ENCODE measurements around the gene BYSL.

BYSL gene

GRCh38 chr6:41878961-41879405 is 42.3 kb upstream of the BYSL start:
- DNase-seq (ENCODE audit: low read depth), result peak; percentile 35
- TF ChIP-seq CTCF (IDR thresholded peaks at IDR 0.05; ENCODE audit: low read length, missing control alignments), result no peak
- no peak overlapping the region for H3K4me3 ChIP-seq (replicated peaks; ENCODE audit: low read depth, low read length)

GRCh38 chr6:41881506-41881905 is 39.8 kb upstream of the BYSL start:
- no peak for TF ChIP-seq CTCF (IDR thresholded peaks at IDR 0.05; ENCODE audit: low read length, missing control alignments)
- no peak overlapping the region for H3K4me3 ChIP-seq (replicated peaks; ENCODE audit: low read depth, low read length)
- no peak for DNase-seq (ENCODE audit: low read depth)

- no peak overlapping the region for H3K4me3 ChIP-seq (replicated peaks; ENCODE audit: low read depth, low read length)
- DNase-seq (ENCODE audit: low read depth), result no peak
- no peak for TF ChIP-seq CTCF (IDR thresholded peaks at IDR 0.05; ENCODE audit: low read length, missing control alignments)
Observed at GRCh38 chr6:41884957-41885356, 36.3 kb upstream of the BYSL start.

GRCh38 chr6:41885930-41886329 is 35.4 kb upstream of the BYSL start:
- no peak overlapping the region for H3K4me3 ChIP-seq (replicated peaks; ENCODE audit: low read depth, low read length)
- no peak for DNase-seq (ENCODE audit: low read depth)
- no peak for TF ChIP-seq CTCF (IDR thresholded peaks at IDR 0.05; ENCODE audit: low read length, missing control alignments)

- no peak for TF ChIP-seq CTCF (IDR thresholded peaks at IDR 0.05; ENCODE audit: low read length, missing control alignments)
- DNase-seq (ENCODE audit: low read depth), result no peak
- H3K4me3 ChIP-seq (replicated peaks; ENCODE audit: low read depth, low read length), result no peak overlapping the region
Observed at GRCh38 chr6:41887331-41887751, 34.0 kb upstream of the BYSL start.

- DNase-seq (ENCODE audit: low read depth), result no peak
- no peak for TF ChIP-seq CTCF (IDR thresholded peaks at IDR 0.05; ENCODE audit: low read length, missing control alignments)
- H3K4me3 ChIP-seq (replicated peaks; ENCODE audit: low read depth, low read length), result no peak overlapping the region
Observed at GRCh38 chr6:41892921-41893564, 28.3 kb upstream of the BYSL start.
